GM12892 (cell line): ENCODE results near the gene BCL7C.

Experiments used
- POLR2A ChIP-seq: IDR thresholded peaks from 2 replicates; pipeline ENCODE4 v1.6.1; 2011; ENCODE audit warnings: low read depth, low read length, control low read depth
- POLR2AphosphoS5 ChIP-seq: IDR thresholded peaks from 2 replicates; pipeline ENCODE4 v1.6.1; 2011; ENCODE audit warnings: low read depth, low read length, control low read depth

DNA sequence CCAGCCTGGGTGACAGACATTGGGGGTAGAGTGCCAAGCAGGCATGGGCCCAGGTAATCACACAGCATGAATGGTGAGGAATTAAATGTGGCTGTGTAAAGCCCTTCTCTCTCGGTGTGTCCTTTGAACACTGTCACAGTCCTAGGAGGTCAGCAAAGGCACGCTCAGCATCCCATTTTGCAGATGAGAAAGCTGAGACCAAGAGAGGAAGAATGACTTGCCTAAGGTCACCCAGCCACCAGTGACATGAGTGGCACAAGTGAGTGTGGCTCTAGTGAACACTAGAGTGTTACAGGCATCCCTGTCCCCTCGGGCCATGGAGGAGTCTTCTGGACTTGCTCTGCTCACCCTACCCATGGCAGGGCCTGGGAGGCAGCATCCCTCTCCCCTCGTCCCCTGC, 13.2 kb upstream of the BCL7C start:
- TF ChIP-seq POLR2A, result no peak
- no peak for TF ChIP-seq POLR2AphosphoS5
